H1 (cell line): ENCODE data around the gene HSPA12A. TPM values are rescaled to one million over a fixed set of nuclear protein-coding genes. Genes with fewer than 3 reads are reported as not detected.

Experiments
- CTCF ChIA-PET: fragments of 300-600 bp; sonication (Branson Sonifier 250); formaldehyde crosslinking; loops from one replicate; lab custom pipeline; 2021; ENCODE audit not compliant: partially characterized antibody; lab: Charles Lee
- POLR2A ChIA-PET: fragments of 300-600 bp; sonication (Branson Sonifier 250); formaldehyde crosslinking; loops from one replicate; lab custom pipeline; 2021; ENCODE audit warnings: inconsistent platforms; ENCODE audit not compliant: partially characterized antibody; lab: Charles Lee
- DNase-seq, 2 experiments: peaks; one replicate each; pipeline versions ENCODE4 v3.0.0 to v3.0.0-alpha.2; 2010 to 2022; ENCODE audit warnings: low spot score in 2 of 2, low read depth in 1 of 2, mixed read lengths in 1 of 2
- FAIRE-seq: peaks from 2 replicates; lab custom pipeline; 2011; peaks lifted over from hg19 to GRCh38; lab: Jason Lieb, UNC
- H2AFZ ChIP-seq: 2 replicates; pipeline ENCODE4 v1.8.1; 2012; ENCODE audit warnings: low read length, inconsistent platforms
- H2AK5ac ChIP-seq: 2 replicates; pipeline ENCODE4 v1.6.1; 2013; ENCODE audit warnings: low read depth, low read length
- H2BK120ac ChIP-seq: replicated peaks from 2 replicates; pipeline ENCODE3; 2013; ENCODE audit warnings: low read depth, low read length, inconsistent platforms
- H2BK12ac ChIP-seq: 2 replicates; pipeline ENCODE4 v1.6.1; 2013; ENCODE audit warnings: low read depth, low read length
- H2BK15ac ChIP-seq: 2 replicates; pipeline ENCODE4 v1.6.1; 2013; ENCODE audit warnings: low read length
- H2BK20ac ChIP-seq: 2 replicates; pipeline ENCODE4 v1.6.1; 2013; ENCODE audit warnings: low read length
- H2BK5ac ChIP-seq: 2 replicates; pipeline ENCODE4 v1.6.1; 2013; ENCODE audit warnings: low read depth, low read length
- H3K14ac ChIP-seq: 2 replicates; pipeline ENCODE4 v1.6.1; 2013; ENCODE audit warnings: inconsistent platforms; ENCODE audit not compliant: insufficient read length
- H3K18ac ChIP-seq: 2 replicates; pipeline ENCODE4 v1.6.1; 2013; ENCODE audit warnings: low read length; ENCODE audit errors: extremely low read depth
- H3K23ac ChIP-seq: 2 replicates; pipeline ENCODE4 v1.6.1; 2013; ENCODE audit warnings: inconsistent platforms; ENCODE audit not compliant: insufficient read length
- H3K23me2 ChIP-seq: 2 replicates; pipeline ENCODE4 v1.6.1; 2013; ENCODE audit warnings: low read depth, low read length
- H3K27ac ChIP-seq: 2 replicates; pipeline ENCODE4 v1.6.1; 2011; ENCODE audit warnings: low read depth, low read length, inconsistent platforms
- H3K27me3 ChIP-seq, 4 experiments: replicated peaks in 1 of 4; 1 replicate in 1 of 4; 2 replicates in 3 of 4; pipeline versions ENCODE4 v1.6.1 to v1.8.1; 2011 to 2013; ENCODE audit warnings: low read length in 3 of 4, mild to moderate bottlenecking in 3 of 4, inconsistent platforms in 2 of 4, mixed read lengths in 2 of 4, moderate library complexity in 1 of 4; ENCODE audit not compliant: control insufficient read depth in 3 of 4, insufficient read depth in 3 of 4; ENCODE audit errors: extremely low read depth in 1 of 4
- H3K36me3 ChIP-seq, 4 experiments: 2 replicates each; pipeline versions ENCODE4 v1.6.1 to v1.8.1; 2011 to 2013; ENCODE audit warnings: mild to moderate bottlenecking in 4 of 4, low read length in 3 of 4, moderate library complexity in 2 of 4, control low read depth in 1 of 4, inconsistent platforms in 1 of 4; ENCODE audit not compliant: insufficient read depth in 4 of 4, control insufficient read depth in 2 of 4
- H3K4ac ChIP-seq: replicated peaks from 2 replicates; pipeline ENCODE3; 2013; ENCODE audit warnings: low read length, low read depth, mixed read lengths, inconsistent platforms; ENCODE audit not compliant: insufficient read length
- H3K4me1 ChIP-seq, 4 experiments: replicated peaks in 1 of 4; 1 replicate in 1 of 4; 2 replicates in 3 of 4; pipeline versions ENCODE4 v1.6.1 to v1.8.1; 2011 to 2013; ENCODE audit warnings: low read length in 3 of 4, inconsistent platforms in 2 of 4, mixed read lengths in 1 of 4; ENCODE audit not compliant: insufficient read depth in 4 of 4, control insufficient read depth in 3 of 4
- H3K4me2 ChIP-seq, 2 experiments: 2 replicates each; pipeline versions ENCODE4 v1.6.1 to v1.8.1; 2011 to 2013; ENCODE audit warnings: low read depth in 2 of 2, low read length in 2 of 2, control low read depth in 1 of 2, inconsistent platforms in 1 of 2, mild to moderate bottlenecking in 1 of 2; ENCODE audit not compliant: insufficient read depth in 1 of 2
- H3K4me3 ChIP-seq, 4 experiments: fragments of 200-600, 300-600 bp in 1 of 4; sonication (generic), shearing (Covaris generic), sonication (Bioruptor Twin) in 1 of 4; 2 replicates each; pipeline versions ENCODE4 v1.5.1 to v1.8.1; 2011 to 2016; ENCODE audit warnings: low read length in 4 of 4, low read depth in 3 of 4, control low read depth in 2 of 4, inconsistent platforms in 2 of 4, mild to moderate bottlenecking in 2 of 4, mixed read lengths in 1 of 4, moderate library complexity in 1 of 4; ENCODE audit not compliant: insufficient read depth in 2 of 4; ENCODE audit errors: extremely low read depth in 1 of 4
- H3K56ac ChIP-seq: replicated peaks from 2 replicates; pipeline ENCODE3; 2013; ENCODE audit warnings: low read depth, mild to moderate bottlenecking, mixed read lengths, low read length, inconsistent platforms; ENCODE audit not compliant: insufficient read length
- H3K79me1 ChIP-seq: 2 replicates; pipeline ENCODE4 v1.6.1; 2013; ENCODE audit warnings: low read depth, low read length, control low read depth
- H3K79me2 ChIP-seq, 2 experiments: 2 replicates each; pipeline versions ENCODE4 v1.6.1 to v1.8.1; 2012 to 2013; ENCODE audit warnings: low read length in 2 of 2, mild to moderate bottlenecking in 2 of 2, inconsistent platforms in 1 of 2; ENCODE audit not compliant: insufficient read depth in 2 of 2, control insufficient read depth in 1 of 2
- H3K9ac ChIP-seq, 4 experiments: replicated peaks in 1 of 4; 1 replicate in 1 of 4; 2 replicates in 3 of 4; pipeline versions ENCODE4 v1.6.1 to v1.8.1; 2011 to 2013; ENCODE audit warnings: low read depth in 3 of 4, low read length in 3 of 4, control low read depth in 2 of 4, mild to moderate bottlenecking in 2 of 4, moderate library complexity in 2 of 4, inconsistent platforms in 1 of 4; ENCODE audit errors: extremely low read depth in 1 of 4
- H3K9me3 ChIP-seq, 2 experiments: 2 replicates each; pipeline versions ENCODE4 v1.6.1 to v1.8.1; 2012 to 2013; ENCODE audit warnings: mild to moderate bottlenecking in 2 of 2, moderate library complexity in 2 of 2, control low read depth in 1 of 2, inconsistent platforms in 1 of 2, low read depth in 1 of 2, low read length in 1 of 2, mixed read lengths in 1 of 2; ENCODE audit not compliant: insufficient read depth in 2 of 2
- H4K20me1 ChIP-seq, 2 experiments: replicated peaks in 1 of 2; 2 replicates each; pipeline versions ENCODE3 to v1.8.1; 2011 to 2013; ENCODE audit warnings: inconsistent platforms in 2 of 2, low read length in 2 of 2, mild to moderate bottlenecking in 1 of 2; ENCODE audit not compliant: insufficient read depth in 2 of 2, control insufficient read depth in 1 of 2
- H4K5ac ChIP-seq: 2 replicates; pipeline ENCODE4 v1.6.1; 2013; ENCODE audit warnings: low read length, low read depth, mixed read lengths, inconsistent platforms; ENCODE audit not compliant: insufficient read length
- H4K8ac ChIP-seq: 2 replicates; pipeline ENCODE4 v1.8.0; 2013; ENCODE audit warnings: mild to moderate bottlenecking, moderate library complexity, low read length, inconsistent platforms; ENCODE audit not compliant: insufficient read depth; ENCODE audit errors: extremely low read depth
- H4K91ac ChIP-seq: replicated peaks from 2 replicates; pipeline ENCODE3; 2013; ENCODE audit warnings: low read length, mixed read lengths, inconsistent platforms; ENCODE audit not compliant: insufficient read length
- ASH2L ChIP-seq: fragments of 200-600, 300-600 bp; sonication (generic); IDR thresholded peaks from one replicate; pipeline ENCODE4 v1.7.1; 2017; ENCODE audit warnings: low read length
- BACH1 ChIP-seq: IDR thresholded peaks from 2 replicates; pipeline ENCODE4 v1.6.1; 2012; ENCODE audit warnings: low read length, improper control_type of control experiment
- BCL11A ChIP-seq, 2 experiments: IDR thresholded peaks; one replicate each; pipeline ENCODE4 v1.6.1; 2011; ENCODE audit warnings: low read depth in 2 of 2, low read length in 2 of 2, mild to moderate bottlenecking in 2 of 2
- EP300 ChIP-seq, 2 experiments: IDR thresholded peaks; 1 replicate in 1 of 2; 2 replicates in 1 of 2; pipeline ENCODE4 v1.6.1; 2011 to 2012; ENCODE audit warnings: low read depth in 2 of 2, low read length in 2 of 2, mild to moderate bottlenecking in 2 of 2, borderline replicate concordance in 1 of 2, inconsistent platforms in 1 of 2, moderate library complexity in 1 of 2
- EZH2 ChIP-seq: fragments of 200-600 bp; sonication (generic); IDR thresholded peaks from 2 replicates; pipeline ENCODE4 v1.7.1; 2012; ENCODE audit warnings: low read depth, mild to moderate bottlenecking, moderate library complexity, low read length, inconsistent platforms; ENCODE audit not compliant: severe bottlenecking
- GABPA ChIP-seq: IDR thresholded peaks from 2 replicates; pipeline ENCODE4 v1.6.1; 2011; ENCODE audit warnings: mild to moderate bottlenecking, low read length, moderate library complexity, borderline replicate concordance; ENCODE audit not compliant: insufficient read depth
- HDAC2 ChIP-seq, 2 experiments: fragments of 300-600 bp in 1 of 2; sonication (generic) in 1 of 2; IDR thresholded peaks; 2 replicates each; pipeline ENCODE4 v1.6.1; 2011 to 2012; ENCODE audit warnings: low read depth in 2 of 2, low read length in 2 of 2, mild to moderate bottlenecking in 2 of 2, moderate library complexity in 2 of 2, borderline replicate concordance in 1 of 2, inconsistent platforms in 1 of 2
- POLR2A ChIP-seq, 2 experiments: IDR thresholded peaks; 1 replicate in 1 of 2; 2 replicates in 1 of 2; pipeline ENCODE4 v1.6.1; 2011; ENCODE audit warnings: low read depth in 2 of 2, low read length in 2 of 2, mild to moderate bottlenecking in 2 of 2; ENCODE audit errors: control extremely low read depth in 1 of 2
- RNF2 ChIP-seq: fragments of 200-900, 300-1000 bp; sonication (generic); IDR thresholded peaks from 2 replicates; pipeline ENCODE4 v1.7.1; 2016; ENCODE audit warnings: borderline replicate concordance, low read depth, mild to moderate bottlenecking, antibody characterized with exemption, low read length; ENCODE audit not compliant: poor library complexity, severe bottlenecking; ENCODE audit errors: missing control alignments
- SIX5 ChIP-seq: IDR thresholded peaks from 2 replicates; pipeline ENCODE4 v1.6.1; 2011; ENCODE audit warnings: mild to moderate bottlenecking, low read depth, low read length
- WGBS, 2 experiments: shearing (Covaris generic) in 1 of 2; methylation state at CpG; one replicate each; pipeline versions ENCODE4 v1.1.6 to v1.1.7; 2013 to 2015; ENCODE audit warnings: low lambda C conversion rate in 2 of 2, mixed read lengths in 2 of 2, inconsistent platforms in 1 of 2, low coverage in 1 of 2, missing lambda C conversion rate in 1 of 2; ENCODE audit not compliant: insufficient replicate concordance in 2 of 2, insufficient coverage in 1 of 2, insufficient read length in 1 of 2; ENCODE audit errors: extremely low coverage in 1 of 2, missing lambda C conversion rate in 1 of 2; 5-methylcytosine and 5-hydroxymethylcytosine counted together
- polyA plus RNA-seq, 7 experiments: library from polyadenylated mRNA; depleted of rRNA in 3 of 7; stranded (reverse) in 5 of 7; unstranded in 2 of 7; fragments of >200 nt in 5 of 7; fragments of 200-250 nt in 2 of 7; gene quantifications; 1 replicate in 5 of 7; 2 replicates in 1 of 7; 4 replicates in 1 of 7; pipeline versions ENCODE4 v1.2.1 to v1.2.3, GENCODE V29; 2011 to 2013; ENCODE audit warnings: missing spikeins in 2 of 7, mixed read lengths in 2 of 7
- total RNA-seq: library from RNA; stranded (reverse); fragmentation: NEBNext Ultra II Directional; extraction: Animal tissue kit (Norgen Biotek cat#: 25700); gene quantifications from 2 replicates; pipeline ENCODE4 v1.2.1, GENCODE V29; 2021

Gene HSPA12A
- total and polyA plus RNA-seq, 2 of the 8 experiments (the other 6 are each of a cell fraction or from before 2014, with no cell fraction given): 3.1 to 6.9 TPM

DNA sequence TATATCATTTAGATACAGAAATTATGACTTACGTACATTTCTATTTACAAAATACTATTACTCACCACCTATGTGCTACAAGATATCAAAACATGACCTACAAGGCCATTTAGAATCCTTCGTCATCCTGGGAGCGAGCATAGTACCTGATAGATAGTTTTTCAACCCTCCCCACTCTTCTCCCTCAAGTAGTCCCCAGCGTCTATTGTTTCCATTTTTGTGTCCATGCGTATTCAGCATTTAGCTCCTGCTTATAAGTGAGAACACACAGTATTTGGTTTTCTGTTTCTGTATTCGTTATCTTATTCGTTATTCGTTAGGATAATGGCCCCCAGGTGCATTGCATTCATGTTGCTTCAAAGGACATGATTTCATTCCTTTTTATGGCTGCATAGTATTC, 93.5 kb downstream of the HSPA12A start:
- Histone ChIP-seq H3K18ac (no peak overlapping the region), H3K27me3 (no peaks in the 10 kb centered on the region), H3K4me2 (no peak overlapping the region), H3K4me3 (no peak overlapping the region), H3K27ac (no peak overlapping the region), H4K91ac (no peak overlapping the region), H3K4me1 (no peaks in the 10 kb centered on the region), H3K14ac (no peak overlapping the region), H2AFZ (no peak overlapping the region), H3K79me1 (no peaks in the 10 kb centered on the region), H3K4ac (no peak overlapping the region), H3K9me3 (no peaks in the 10 kb centered on the region), H2BK12ac (no peak overlapping the region), H3K23ac (no peak overlapping the region), H3K36me3 (no peaks in the 10 kb centered on the region), H3K79me2 (no peaks in the 10 kb centered on the region), H4K5ac (no peak overlapping the region), H3K56ac (no peak overlapping the region), H2AK5ac (no peak overlapping the region), H4K8ac (no peak overlapping the region), H2BK20ac (no peak overlapping the region), H3K9ac (no peak overlapping the region), H2BK5ac (no peak overlapping the region), H3K23me2 (no peaks in the 10 kb centered on the region), H4K20me1 (no peaks in the 10 kb centered on the region), H2BK120ac (no peak overlapping the region), H2BK15ac (no peak overlapping the region)
- DNase-seq (no peak), FAIRE-seq (no peak)
- CTCF ChIA-PET: interaction anchor here (0.7 to 7.6 kb wide), 3 partner anchors 8 to 146 kb away, joined by 3 to 66 read pairs (median 19); no protein-coding TSS in a partner anchor
- POLR2A ChIA-PET: no interaction called here
- WGBS, 2 experiments: 80% methylated on average over 8 of the region's 8 CpGs; no CpG with 5 or more reads in 1 of the 2 experiments
- TF ChIP-seq BCL11A (IDR thresholded peaks at IDR 0.05; ENCODE audit: low read depth in 2 of 2, low read length in 2 of 2) (no peak), EZH2 (no peak), ASH2L (no peak), BACH1 (no peak), EP300 (IDR thresholded peaks at IDR 0.05; ENCODE audit: borderline replicate concordance in 1 of 2, low read depth in 2 of 2, low read length in 2 of 2) (no peak), RNF2 (no peak), SIX5 (no peak), HDAC2 (IDR thresholded peaks at IDR 0.05; ENCODE audit: borderline replicate concordance in 1 of 2, low read depth in 2 of 2, low read length in 2 of 2) (no peak), POLR2A (IDR thresholded peaks at IDR 0.05; ENCODE audit: control extremely low read depth in 1 of 2, low read depth in 2 of 2, low read length in 2 of 2) (no peak), GABPA (no peak)
- TF ChIP-seq, all 59 proteins: peak for 0
